Neutrophil (primary cell): Measurements from ENCODE around the gene RAB37.

Experiments
- H3K27ac ChIP-seq: fragments of 200-600 bp; sonication (generic); 2 replicates; pipeline ENCODE4 v1.5.1; 2016; ENCODE audit warnings: mild to moderate bottlenecking, moderate library complexity
- H3K27me3 ChIP-seq: fragments of 200-600 bp; sonication (generic); 2 replicates; pipeline ENCODE4 v1.6.0; 2016; ENCODE audit warnings: mild to moderate bottlenecking
- H3K36me3 ChIP-seq: fragments of 200-600 bp; sonication (generic); 2 replicates; pipeline ENCODE4 v1.5.1; 2017
- H3K4me1 ChIP-seq, 2 experiments: fragments of 200-600 bp in 1 of 2; sonication (generic) in 1 of 2; 1 replicate in 1 of 2; 2 replicates in 1 of 2; pipeline versions ENCODE4 v1.5.1 to v1.6.1; 2013 to 2016; ENCODE audit warnings: low read depth in 1 of 2, low read length in 1 of 2, mild to moderate bottlenecking in 1 of 2, moderate library complexity in 1 of 2; ENCODE audit not compliant: control insufficient read depth in 1 of 2, insufficient read depth in 1 of 2
- H3K4me3 ChIP-seq, 2 experiments: fragments of 200-600 bp in 1 of 2; sonication (generic) in 1 of 2; 1 replicate in 1 of 2; 2 replicates in 1 of 2; pipeline ENCODE4 v1.5.1; 2013 to 2016; ENCODE audit warnings: low read depth in 1 of 2, low read length in 1 of 2, mild to moderate bottlenecking in 1 of 2, moderate library complexity in 1 of 2
- H3K9me3 ChIP-seq: fragments of 200-600 bp; sonication (generic); 2 replicates; pipeline ENCODE4 v1.5.1; 2016
- TF ChIP-seq, protein P1 (sequence below): fragments of 200-600 bp; sonication (generic); IDR thresholded peaks from 2 replicates; pipeline ENCODE4 v1.5.1; 2016; ENCODE audit warnings: antibody characterized with exemption

The RAB37 gene, protein sequence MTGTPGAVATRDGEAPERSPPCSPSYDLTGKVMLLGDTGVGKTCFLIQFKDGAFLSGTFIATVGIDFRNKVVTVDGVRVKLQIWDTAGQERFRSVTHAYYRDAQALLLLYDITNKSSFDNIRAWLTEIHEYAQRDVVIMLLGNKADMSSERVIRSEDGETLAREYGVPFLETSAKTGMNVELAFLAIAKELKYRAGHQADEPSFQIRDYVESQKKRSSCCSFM

GRCh38 chr17:74736513-74737298, at the start of gene RAB37:
Gene RAB37, plus strand, starts transcription at chr17:74737256. Its CDS starts 17 bp downstream, at chr17:74737273.
- no peaks in the 10 kb centered on the region for H3K27me3 ChIP-seq
- peak within 1 kb of the TSS; percentile 98 for H3K27ac ChIP-seq
- H3K4me3 ChIP-seq = peak within 1 kb of the TSS; percentile 82 to 89

GRCh38 chr17:74687886-74688285, 49.2 kb upstream of the RAB37 start:
- Histone ChIP-seq H3K27me3 (peaks cover 12% of the 10 kb centered on the region), H3K27ac (peak overlapping the region; percentile 89), H3K36me3 (no peaks in the 10 kb centered on the region), H3K9me3 (no peaks in the 10 kb centered on the region), H3K4me1 (peaks cover 51% of the 10 kb centered on the region in 2 experiments), H3K4me3 (no peak overlapping the region)
- TF ChIP-seq, protein P1, sequence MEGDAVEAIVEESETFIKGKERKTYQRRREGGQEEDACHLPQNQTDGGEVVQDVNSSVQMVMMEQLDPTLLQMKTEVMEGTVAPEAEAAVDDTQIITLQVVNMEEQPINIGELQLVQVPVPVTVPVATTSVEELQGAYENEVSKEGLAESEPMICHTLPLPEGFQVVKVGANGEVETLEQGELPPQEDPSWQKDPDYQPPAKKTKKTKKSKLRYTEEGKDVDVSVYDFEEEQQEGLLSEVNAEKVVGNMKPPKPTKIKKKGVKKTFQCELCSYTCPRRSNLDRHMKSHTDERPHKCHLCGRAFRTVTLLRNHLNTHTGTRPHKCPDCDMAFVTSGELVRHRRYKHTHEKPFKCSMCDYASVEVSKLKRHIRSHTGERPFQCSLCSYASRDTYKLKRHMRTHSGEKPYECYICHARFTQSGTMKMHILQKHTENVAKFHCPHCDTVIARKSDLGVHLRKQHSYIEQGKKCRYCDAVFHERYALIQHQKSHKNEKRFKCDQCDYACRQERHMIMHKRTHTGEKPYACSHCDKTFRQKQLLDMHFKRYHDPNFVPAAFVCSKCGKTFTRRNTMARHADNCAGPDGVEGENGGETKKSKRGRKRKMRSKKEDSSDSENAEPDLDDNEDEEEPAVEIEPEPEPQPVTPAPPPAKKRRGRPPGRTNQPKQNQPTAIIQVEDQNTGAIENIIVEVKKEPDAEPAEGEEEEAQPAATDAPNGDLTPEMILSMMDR = no peak

More at GRCh38 chr17:74736513-74737298, at the start of gene RAB37:
- TF ChIP-seq, protein P1 = peak; percentile 76
- H3K4me1 ChIP-seq = peaks cover 55 to 60% of the 10 kb centered on the region in 2 experiments
- no peaks in the 10 kb centered on the region for H3K9me3 ChIP-seq
- H3K36me3 ChIP-seq = peaks cover 4% of the 10 kb centered on the region

DNA sequence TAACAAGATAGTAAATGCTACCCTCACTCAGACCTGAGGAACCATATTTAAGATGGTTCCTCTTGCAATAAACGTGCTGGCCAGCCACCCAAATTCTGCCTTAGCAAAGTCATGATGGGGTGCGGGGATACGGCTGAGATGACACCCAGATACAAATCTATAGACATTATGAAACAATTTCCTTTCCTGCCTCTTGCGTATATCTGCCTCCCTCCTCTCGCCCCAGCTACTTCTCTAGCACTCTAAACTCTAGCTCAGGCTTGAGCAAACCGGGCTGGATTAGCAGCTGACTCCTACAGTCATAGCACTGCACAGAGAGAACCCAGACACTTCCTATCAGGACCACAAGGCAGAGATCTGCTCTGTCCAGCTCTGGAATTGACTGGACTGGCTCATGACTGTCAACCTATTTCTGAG, 46.6 kb upstream of the RAB37 start:
- peaks cover 23% of the 10 kb centered on the region for H3K36me3 ChIP-seq
- TF ChIP-seq, protein P1 = no peak
- peak overlapping the region; percentile 89 for H3K27ac ChIP-seq
- no peaks in the 10 kb centered on the region for H3K9me3 ChIP-seq
- H3K27me3 ChIP-seq = no peaks in the 10 kb centered on the region
- H3K4me1 ChIP-seq = peaks cover 51% of the 10 kb centered on the region in 2 experiments
- peak overlapping the region; percentile 28 to 36 for H3K4me3 ChIP-seq

DNA sequence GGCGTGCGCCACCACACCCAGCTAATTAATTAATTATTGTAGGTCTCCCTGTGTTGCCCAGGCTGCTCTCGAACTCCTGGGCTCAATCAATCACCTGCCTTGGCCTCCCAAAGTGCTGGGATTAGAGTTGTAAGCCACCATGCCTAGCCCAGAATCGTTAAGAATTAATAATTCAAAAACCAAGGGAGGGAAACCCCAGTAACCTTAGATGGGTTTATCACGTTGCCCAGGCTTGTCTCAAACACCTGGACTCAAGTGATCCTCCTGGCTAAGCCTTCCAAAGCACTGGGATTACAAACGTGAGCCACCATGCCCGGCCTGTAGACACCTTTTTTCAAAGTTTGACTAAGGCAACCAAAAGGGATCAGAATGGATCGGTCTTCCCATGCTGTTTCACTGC, 45.9 kb upstream of the RAB37 start:
- H3K27me3 ChIP-seq = no peaks in the 10 kb centered on the region
- H3K9me3 ChIP-seq = no peaks in the 10 kb centered on the region
- TF ChIP-seq, protein P1 = no peak
- H3K4me3 ChIP-seq = peak overlapping the region in 1 of 2 experiments; percentile 36
- H3K27ac ChIP-seq = peak overlapping the region; percentile 89
- H3K36me3 ChIP-seq = peaks cover 31% of the 10 kb centered on the region
- peaks cover 51% of the 10 kb centered on the region in 2 experiments for H3K4me1 ChIP-seq

DNA sequence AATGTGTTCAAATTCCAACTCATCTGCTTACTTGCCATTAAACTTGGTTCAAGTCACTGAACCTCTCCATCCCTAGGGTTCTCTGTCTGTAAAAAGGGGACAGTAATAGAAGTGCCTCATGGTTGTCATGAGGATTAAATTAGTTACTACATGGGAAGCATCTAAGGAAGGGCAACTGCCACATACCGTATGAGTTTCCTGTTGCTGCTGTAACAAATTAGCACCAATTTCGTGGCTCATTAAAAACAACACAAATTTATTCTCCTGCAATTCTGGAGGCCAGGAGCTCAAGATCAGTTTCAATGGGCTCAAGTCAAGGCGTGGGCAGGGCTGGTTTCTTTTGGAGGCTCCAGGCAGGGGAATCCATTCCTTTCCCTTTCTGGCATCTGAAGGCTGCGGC, 43.0 kb upstream of the RAB37 start:
- H3K36me3 ChIP-seq = peaks cover 58% of the 10 kb centered on the region
- no peak overlapping the region for H3K27ac ChIP-seq
- H3K9me3 ChIP-seq = no peaks in the 10 kb centered on the region
- H3K27me3 ChIP-seq = no peaks in the 10 kb centered on the region
- no peak overlapping the region for H3K4me3 ChIP-seq
- H3K4me1 ChIP-seq = peaks cover 26 to 27% of the 10 kb centered on the region in 2 experiments
- TF ChIP-seq, protein P1 = no peak
